GM19351 (cell line): ENCODE measurements around the gene MACO1.
"Not testable (repeated sequence)": the region's sequence is repeated elsewhere in the genome, so short reads cannot be mapped to it uniquely, and the experiment has no call there.

ENCODE experiments used
- ATAC-seq: cut with Tn5 transposase; IDR thresholded peaks from one replicate; pipeline ENCODE4 v1.9.1; 2021; ENCODE audit warnings: mild to moderate bottlenecking, moderate library complexity; ENCODE audit not compliant: unreplicated experiment

MACO1 gene

DNA sequence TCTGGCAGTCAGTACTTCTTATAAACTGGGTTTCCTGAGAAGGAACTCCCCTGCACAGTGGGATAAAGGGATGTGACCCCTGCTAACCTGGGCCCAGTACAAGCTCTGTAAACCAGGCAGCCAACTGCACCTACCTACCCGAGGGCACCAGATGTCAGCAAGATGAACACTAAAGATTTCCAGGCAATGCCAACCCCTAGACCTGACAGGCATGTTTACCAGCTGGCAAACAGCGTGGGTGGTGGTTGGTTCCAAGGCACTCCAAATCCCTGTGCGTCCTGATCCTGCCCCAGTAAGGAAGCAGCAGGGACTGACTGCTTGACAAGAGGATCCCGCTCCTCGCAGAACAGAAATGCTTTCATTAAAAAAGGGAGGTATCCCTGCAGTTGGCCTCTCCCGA is 7.5 kb upstream of the MACO1 start:
- ATAC-seq = not testable (repeated sequence)

DNA sequence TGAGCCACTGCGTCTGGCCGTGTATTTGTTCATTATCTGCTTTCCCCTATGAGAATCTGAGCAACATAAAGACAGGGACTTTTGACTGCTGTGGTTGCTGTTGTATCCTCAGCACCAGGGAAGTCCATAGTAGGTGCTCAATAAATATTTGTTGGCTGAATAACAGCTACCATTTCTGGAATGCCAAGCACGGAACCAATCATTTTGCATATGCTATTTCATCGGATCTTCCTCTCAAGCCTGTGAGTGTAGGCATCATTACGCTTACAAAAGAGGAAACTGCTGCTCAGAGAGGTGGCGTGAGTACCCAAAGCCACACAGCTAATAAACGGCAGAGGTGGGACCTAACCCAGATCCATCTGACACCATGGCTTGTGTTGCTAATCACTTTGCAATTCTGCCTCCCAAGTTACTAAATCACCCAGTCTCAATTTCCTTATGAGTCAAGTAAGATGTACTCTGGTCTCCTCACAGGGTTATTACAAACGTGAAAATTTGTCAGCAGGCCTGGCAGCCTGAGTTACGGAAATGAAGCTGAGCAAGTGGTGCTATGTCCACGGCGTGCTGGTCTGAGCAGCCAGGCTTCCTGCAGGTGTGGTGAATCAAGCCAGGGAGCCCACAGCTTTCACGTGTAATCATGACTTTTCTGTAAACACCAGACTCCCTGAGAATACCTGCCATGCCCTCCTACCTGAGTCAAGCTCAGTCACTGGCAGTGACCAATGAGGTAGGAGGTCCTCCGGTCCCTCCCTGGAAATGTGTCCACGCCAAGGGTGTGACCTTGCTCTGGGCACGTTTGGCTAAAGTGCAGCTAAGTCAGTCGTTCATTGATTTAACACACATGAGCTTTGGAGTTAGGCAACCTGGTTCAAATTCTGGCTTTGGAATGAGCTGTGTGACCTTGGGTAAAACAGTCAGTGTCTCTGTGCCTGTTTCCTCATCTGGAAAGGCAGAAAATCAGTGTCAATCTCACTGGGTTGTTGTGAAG is 5.3 kb upstream of the MACO1 start:
- ATAC-seq = no peak

DNA sequence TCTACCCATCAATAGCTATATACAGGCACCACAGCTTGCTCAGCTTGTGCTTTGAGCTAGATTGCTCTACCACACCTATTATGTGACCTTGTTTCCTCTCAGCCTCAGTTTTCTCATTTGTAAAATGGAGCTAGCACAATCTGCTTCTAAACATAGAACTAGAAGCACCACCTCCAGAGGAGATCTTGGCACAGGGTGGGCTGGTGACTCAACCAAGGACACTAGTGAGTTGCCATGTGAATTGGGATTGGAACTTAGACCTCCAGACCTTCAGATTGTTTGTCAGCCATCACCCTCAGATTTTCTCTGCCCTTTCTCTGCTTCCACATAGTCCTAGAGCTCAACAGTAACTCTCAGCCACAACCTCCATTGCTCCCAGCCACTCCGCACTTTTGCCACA is 3.0 kb upstream of the MACO1 start:
- no peak for ATAC-seq

DNA sequence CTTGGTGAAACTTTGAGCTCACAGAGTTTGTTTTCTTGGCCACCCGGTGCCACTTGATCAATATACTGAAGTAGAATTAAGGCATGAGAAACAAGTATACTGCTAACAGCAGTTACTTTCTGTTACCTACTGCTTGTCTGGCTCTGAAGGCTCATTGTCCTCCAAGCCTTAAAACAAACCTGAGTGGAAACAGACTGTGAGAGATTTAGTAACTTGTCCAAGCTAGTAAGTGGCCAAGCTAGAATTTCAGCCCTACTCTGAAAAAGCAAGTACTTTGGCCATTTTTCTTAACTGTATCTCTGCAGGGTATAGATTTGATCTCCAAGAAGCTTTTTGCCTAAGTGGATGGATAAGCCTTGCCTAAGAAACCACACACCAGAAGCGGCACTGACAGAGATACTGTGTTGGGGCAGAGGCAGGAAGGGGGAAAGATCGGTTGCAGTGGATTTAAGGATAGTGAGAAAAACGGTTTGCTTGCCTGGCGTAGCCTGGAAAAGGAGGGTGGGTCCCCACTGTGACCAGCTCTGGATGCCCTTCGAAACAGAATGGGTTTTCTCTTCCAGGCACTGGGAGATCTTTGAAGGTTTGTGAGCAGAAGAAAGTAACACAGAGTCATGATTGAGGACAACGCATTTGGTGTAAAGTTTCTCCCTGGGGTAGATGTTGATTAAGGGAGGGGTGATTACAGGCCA is 2.1 kb upstream of the MACO1 start:
- no peak for ATAC-seq

DNA sequence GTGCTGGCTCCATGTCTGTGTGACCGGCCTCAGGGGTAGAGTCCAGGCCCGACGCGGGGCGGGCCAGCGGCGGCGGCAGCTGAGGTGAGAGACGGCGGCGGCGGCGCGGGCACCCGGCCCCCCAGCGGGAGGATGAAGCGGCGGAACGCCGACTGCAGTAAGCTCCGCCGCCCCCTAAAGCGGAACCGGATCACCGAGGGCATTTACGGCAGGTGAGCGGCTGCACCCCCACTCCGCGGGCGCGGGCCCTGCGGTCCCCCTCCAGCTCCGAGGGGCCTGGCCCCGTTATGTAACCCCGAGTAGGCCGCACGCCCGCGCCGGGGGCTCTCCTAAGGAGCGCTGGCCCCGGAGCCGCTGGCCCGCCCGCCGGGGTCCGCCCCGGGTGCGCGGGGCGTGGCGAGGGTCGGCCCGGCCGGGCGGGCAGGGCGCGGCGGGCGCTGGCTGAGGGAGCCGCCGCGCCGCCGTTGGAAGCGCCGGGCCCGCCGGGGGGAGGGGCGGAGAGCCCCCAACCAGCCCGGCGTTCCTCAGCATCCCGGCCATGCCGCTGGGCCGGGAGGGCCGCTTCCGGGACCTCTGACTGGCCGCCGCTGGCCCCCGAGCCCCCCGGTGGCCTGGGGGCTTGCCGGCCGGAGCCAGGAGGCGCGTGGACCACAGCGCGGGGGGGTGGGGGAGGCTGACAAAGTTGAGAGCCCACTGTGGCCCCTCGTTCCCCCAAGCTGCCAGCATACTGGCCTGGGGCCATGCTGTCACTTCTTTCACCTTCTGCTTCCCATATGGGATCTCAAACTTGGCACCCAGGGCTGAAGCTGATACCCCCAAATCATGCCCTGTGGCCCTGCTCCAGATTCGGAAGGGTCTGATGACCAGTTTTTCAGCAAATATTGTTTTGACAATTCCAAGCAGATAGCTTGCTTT is 527 bp downstream of the MACO1 start:
- peak; percentile 17 for ATAC-seq

DNA sequence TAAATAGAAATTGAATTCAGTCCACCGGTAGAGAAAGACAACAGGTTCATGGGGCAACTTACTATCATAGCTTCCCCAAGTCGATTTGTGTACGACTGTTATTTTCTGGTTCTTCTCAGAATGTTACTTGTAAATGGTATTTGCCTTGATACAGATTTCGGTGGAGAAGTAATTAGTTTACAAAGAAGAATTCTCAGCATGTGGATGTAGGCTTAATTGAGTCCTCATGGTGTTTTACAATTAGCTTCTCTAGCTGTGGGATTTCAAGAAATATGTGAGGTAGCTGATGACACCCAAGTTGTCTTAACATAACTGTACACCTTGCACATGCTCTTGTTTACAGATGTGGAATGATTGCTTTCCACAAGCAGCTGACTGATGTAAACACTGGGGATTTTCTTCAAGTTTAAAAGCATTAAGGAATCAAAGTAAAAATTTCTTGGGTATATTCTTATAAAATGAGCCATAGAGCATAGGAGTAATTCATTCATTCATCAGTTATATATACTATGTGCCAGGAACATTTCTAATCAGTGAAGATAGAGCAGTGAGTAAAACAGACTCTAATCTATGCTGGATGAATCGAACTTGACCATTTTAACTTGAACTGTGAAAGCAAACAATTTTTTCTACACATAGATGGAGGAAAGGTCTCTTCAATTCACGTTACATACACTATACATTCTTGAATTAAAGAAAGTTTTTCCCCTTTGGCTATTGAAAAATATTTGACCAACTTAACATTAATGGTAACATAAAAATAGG is 1.4 kb downstream of the MACO1 start:
- no peak for ATAC-seq

DNA sequence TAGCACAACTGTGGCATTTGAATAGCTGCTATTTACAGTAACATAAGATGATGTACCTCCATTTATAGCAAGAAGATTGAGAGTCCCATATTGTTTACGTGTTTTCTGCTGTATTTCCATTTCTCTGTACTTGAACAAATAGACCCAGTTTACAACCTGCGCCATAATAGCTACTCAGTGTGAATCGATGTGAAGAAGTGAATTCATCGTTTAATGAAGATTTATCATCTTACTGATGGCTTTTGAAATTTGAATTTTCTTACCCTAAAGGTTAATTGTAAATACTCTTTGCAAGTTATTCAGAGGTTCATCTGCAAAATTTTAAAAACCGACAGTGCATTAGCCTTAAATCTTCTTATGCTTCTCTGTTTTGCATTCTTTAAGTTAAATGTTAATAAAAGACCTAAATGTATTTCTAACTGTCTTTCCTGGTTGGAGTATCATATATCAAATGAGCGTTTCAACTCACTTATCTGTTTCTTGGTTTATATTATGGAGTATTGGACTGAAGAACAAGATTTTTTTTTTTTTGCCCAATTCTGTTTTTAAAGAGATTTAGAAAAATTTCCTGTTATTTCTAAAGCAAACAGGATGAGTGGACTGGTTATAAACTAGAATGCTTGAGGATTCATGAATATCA is 2.2 kb downstream of the MACO1 start:
- ATAC-seq = no peak

DNA sequence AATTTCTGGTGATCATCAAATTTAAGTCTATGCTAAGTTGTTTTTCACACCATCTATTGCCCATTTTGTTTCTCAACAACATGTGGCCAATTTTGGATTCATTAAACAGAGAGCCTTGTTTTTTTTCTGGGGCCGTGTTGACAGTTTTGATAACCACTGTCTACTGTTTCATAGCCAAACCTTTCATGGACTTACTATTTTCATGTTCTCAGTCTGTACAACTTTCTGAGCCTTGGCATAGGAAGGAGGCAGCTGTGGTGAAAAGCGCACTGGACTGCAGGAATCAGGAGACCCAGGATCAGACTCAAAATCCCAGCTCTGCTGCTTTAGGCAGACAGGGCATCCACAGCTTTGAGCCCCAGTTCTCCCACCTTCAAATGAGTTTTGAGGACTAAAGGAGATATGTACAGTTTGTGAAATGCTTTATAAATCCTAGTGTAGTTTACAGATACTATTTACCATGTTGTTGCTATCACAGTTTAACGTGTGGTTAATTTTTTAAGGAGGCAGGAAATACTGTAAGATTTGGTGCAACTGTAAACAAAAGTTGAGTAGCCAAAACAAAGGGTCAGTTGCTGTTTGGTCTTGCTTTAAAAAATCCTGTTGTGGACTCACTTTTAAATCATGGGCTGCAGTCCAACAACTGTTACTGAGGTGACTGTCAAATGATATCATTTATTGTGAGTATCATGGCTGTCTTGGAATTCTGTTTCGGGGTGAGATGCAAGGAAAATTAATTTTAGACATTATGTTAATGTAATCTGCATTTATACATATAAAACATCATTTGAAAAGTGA is 2.9 kb downstream of the MACO1 start:
- no peak for ATAC-seq

DNA sequence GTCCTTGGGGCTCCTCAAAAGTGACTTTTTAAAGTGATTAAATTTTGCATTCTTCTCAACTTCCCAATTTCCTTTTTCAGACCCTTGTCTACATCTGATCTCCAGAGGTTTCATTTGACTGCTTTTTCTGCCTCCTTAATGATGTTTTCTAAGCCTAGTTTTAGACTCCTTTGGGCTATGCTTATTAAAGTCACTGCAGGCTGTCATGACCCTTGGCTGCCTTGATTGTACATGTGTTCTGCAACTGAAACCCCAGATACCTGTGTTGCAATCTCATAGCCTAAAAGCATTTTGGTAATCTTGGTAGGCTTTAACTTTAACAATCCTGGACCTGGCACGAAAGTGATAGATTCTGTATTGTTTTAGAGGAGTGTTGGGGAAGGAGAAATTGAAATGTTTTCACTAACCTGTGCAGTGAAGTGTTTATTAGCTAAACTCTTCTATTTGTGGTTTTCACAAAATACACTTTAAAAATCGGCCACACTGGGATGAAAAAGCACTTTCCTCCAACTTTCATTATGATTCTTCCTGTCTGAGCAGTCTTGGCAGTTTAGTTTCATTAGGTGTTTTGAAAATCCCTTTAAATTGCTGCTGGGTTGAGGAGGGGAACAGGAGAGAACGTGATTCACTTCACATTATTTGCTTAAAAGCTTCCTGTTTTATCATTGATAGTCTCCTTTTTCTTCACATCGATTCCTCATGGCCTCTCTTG is 4.9 kb downstream of the MACO1 start:
- no peak for ATAC-seq

DNA sequence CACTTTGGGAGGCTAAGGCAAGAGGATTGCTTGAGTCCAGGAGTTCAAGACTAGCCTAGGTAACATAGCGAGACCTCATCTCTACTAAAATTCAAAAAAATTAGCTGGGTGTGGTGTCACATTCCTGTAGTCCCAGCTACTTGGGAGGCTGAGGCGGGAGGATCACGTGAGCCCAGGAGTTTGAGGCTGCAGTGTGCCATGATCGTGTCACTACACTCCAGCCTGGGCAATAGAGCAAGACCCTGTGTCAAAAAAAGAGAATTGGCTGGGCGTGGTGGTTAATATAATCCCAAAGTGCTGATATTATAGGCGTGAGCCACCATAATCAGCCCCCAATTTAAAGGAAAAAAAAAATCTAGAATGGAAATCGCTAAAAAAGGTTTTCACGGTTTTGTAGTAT is 7.0 kb downstream of the MACO1 start:
- no peak for ATAC-seq

DNA sequence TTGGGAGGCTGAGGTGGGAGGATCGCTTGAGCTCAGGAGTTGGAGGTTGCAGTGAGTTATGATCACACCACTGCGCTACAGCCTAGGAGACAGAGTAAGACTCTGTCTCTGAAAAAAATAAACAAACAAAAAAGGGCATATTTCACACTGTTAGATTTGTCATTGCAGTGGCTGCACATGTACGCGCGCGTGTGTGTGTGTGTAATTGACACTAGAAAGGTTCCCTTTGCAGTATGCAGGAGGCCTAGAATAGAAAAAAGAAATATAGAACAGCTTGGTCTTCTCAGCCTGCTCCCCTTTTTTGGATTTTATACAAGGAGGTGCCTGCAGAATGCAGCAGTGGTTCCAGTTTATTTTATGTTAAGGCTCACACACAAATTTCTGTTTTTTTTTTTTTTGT is 8.6 kb downstream of the MACO1 start:
- no peak for ATAC-seq

DNA sequence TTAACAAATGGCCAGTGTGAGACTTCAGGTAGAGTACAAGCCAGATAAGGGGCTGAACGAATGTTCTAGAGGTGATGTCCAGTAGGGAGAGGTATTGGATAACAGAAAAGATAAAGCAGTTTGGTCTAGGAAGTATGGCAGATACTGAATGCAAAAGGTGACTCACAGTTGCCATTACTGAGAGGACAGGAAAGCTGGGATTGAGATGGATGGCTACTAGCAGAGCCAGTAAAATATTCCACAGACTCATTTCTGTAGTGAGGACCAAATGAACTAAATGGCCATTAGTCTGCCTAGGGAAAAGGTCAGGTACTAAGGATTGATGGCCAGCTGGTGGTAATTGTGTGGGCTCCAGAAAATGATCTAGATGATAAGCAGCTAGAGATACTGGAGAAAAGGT is 11.5 kb downstream of the MACO1 start:
- ATAC-seq = no peak

DNA sequence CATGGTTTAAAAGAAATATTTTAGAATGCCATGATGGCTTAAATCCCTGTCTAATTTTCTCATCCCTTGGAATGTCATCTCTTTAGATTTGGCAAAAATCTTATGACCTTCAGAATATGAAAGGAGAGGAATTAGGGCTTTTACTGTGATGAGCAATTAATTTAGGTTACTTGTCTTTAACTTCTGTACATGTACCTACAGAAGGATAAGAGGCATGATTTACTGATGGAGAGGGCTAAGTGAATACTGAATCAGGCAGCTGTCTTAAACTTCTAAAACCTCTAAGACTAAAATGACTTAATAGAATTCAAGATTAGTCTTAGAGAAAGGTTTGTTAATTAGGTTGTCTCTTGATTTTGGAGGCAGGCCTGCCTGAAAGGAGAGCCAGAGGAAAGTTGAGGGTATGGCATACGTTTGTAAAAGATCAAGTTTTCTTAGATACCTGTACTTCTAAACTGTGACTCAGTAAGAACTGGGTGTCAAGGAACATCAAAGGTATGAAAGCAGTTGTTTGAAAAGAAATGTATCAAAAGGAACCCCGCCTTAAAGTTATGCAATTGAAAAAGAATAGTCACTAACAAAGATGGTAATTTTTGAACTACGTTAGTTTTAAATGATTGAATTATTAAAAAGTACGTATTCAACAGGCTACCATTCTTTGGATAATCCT is 12.5 kb downstream of the MACO1 start:
- no peak for ATAC-seq

DNA sequence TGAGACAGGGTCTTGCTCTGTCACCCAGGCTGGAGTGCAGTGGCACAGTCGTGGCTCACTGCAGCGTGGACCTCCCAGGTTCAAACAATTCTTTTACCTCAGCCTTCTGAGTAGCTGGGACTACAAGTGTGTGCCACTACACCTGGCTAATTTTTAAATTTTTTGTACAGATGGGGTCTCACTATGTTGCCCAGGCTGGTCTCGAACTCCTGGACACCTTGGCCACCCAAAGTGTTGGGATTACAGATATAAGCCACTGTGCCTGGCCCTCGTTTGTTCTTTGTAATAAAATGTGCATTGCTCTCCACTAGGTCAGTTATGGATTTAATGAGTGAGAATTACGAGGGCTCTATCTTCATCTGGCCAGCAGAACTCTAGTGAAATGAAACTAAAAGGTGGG is 13.9 kb downstream of the MACO1 start:
- ATAC-seq = not testable (repeated sequence)

DNA sequence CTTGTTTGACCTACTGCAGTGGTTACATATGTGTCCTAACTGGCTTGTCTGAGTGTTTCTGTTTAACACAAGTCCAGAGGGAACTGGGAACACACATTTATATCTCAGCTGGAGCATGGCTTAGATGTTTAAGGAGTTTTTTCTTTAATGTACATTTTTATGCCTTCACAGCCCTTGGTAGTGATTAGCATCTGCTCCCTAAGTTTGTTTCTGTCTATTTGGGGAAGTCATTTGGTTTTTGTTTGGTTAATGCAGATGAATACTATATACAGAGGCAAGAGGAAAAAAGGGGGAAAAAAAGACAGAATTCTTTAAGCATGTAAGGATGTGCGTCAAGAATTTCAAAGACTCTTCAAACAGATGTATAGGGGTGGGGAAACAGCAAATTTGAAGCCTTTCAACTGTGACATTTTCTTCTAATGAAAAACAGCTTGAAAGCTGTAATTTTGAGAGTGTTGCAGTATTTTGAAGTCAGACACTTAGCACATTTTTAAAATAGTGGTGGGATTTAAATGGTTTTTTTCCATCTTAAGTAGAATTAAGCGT is 15.4 kb downstream of the MACO1 start:
- ATAC-seq = no peak

DNA sequence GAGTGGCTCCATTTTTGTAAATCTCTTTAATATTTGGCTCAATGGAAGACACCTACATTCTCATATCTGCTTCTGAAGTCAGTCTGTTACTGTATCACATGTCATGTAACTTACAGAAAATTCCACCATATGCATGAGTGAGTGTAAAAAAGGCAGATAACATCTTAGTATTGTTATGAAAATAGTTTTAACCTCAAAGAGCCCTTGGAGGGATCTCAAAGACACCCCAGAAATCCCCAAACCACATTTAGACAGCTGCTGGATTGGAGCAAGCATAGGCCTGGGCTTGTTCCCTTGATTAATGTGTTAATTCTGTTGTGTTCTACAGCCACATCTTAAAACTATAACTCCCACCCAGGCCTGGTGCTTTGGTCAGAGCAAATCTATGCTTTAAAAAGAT is 16.9 kb downstream of the MACO1 start:
- ATAC-seq = no peak

DNA sequence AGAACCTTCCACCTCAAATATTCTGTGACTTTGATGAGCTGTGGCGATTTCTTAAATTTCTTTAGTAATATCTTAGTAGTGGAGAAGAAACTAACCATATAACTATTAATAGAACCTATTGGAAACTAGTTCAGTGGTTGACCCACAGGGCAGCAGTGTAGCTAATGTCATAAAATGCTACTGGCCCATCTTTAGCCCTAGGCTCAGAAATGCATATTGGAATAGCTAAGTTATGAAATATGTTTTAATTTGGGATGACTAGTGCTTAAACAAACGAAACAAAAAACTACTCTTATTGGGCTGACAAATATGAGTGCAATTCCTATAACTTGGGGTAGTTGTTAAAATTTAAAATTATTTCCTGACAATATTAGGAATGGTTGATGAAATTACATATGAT is 20.2 kb downstream of the MACO1 start:
- no peak for ATAC-seq

DNA sequence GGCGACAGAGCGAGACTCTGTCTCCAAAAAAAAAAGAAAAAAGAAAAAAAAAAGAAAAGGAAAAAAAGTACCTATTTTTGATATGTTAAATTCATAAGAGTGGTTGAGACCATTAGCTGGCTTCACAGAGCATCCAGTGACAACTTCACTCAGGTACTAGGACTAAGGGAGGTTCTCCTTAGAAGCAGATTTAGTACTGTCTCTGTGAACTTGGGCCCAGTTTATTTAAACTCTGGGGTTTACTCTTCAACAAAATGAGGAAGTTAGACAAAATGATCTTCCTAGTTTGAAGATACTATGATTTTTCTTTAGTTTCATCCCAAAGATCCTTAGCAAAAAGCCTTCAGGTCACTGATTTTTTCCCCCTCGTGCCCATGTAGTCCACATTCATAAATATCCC is 21.2 kb downstream of the MACO1 start:
- ATAC-seq = no peak
